OCI-LY1 (cell line): ENCODE data around the gene SYNE4.

Source experiments
- H2AFZ ChIP-seq: fragments of 200-600 bp; sonication (generic), shearing (Covaris generic); 2 replicates; pipeline ENCODE4 v1.6.0; 2014; ENCODE audit warnings: antibody characterized with exemption, mild to moderate bottlenecking, low read length
- H3F3A ChIP-seq: fragments of 200-600 bp; sonication (generic), shearing (Covaris generic); 2 replicates; pipeline ENCODE4 v1.6.0; 2014; ENCODE audit warnings: mild to moderate bottlenecking, antibody characterized with exemption, low read length, moderate library complexity; ENCODE audit not compliant: insufficient read depth
- H3K27ac ChIP-seq: fragments of 200-600 bp; sonication (generic); 2 replicates; pipeline ENCODE4 v1.5.1; 2014; ENCODE audit warnings: low read length, mixed run types, mild to moderate bottlenecking, low read depth; ENCODE audit not compliant: poor library complexity, severe bottlenecking
- H3K27me3 ChIP-seq: fragments of 200-600 bp; sonication (generic); 2 replicates; pipeline ENCODE4 v1.6.0; 2014; ENCODE audit warnings: antibody characterized with exemption, mild to moderate bottlenecking, low read length, moderate library complexity; ENCODE audit not compliant: insufficient read depth
- H3K36me3 ChIP-seq: fragments of 200-600 bp; sonication (generic); 2 replicates; pipeline ENCODE4 v1.6.1; 2014; ENCODE audit warnings: mild to moderate bottlenecking, antibody characterized with exemption, low read length, moderate library complexity, mixed read lengths; ENCODE audit not compliant: insufficient read depth
- H3K4me1 ChIP-seq: fragments of 200-600 bp; sonication (generic); 2 replicates; pipeline ENCODE4 v1.5.1; 2014; ENCODE audit warnings: mild to moderate bottlenecking, low read length, moderate library complexity; ENCODE audit not compliant: insufficient read depth, severe bottlenecking
- H3K4me2 ChIP-seq: fragments of 200-600 bp; sonication (generic), shearing (Covaris generic); 2 replicates; pipeline ENCODE4 v1.6.1; 2014; ENCODE audit warnings: low read length
- H3K4me3 ChIP-seq: fragments of 200-600 bp; sonication (generic); 2 replicates; pipeline ENCODE4 v1.5.1; 2014; ENCODE audit warnings: low read length, low read depth, mild to moderate bottlenecking, mixed read lengths; ENCODE audit not compliant: poor library complexity, severe bottlenecking
- H3K79me2 ChIP-seq: fragments of 200-600 bp; shearing (Covaris generic); 2 replicates; pipeline ENCODE4 v1.6.1; 2016; ENCODE audit warnings: mixed run types, low read length, mixed read lengths; ENCODE audit not compliant: insufficient read depth
- H3K9ac ChIP-seq: fragments of 200-600 bp; sonication (generic), shearing (Covaris generic); 2 replicates; pipeline ENCODE4 v1.6.1; 2014; ENCODE audit warnings: mild to moderate bottlenecking, low read length, mixed read lengths
- H3K9me2 ChIP-seq: fragments of 200-600 bp; sonication (generic), shearing (Covaris generic); 2 replicates; pipeline ENCODE4 v1.6.1; 2014; ENCODE audit warnings: low read depth, mild to moderate bottlenecking, low read length, mixed read lengths
- H3K9me3 ChIP-seq: fragments of 200-600 bp; shearing (Covaris generic); 2 replicates; pipeline ENCODE4 v1.6.1; 2014; ENCODE audit warnings: low read length, mixed read lengths
- H4K20me1 ChIP-seq: fragments of 200-600 bp; sonication (generic), shearing (Covaris generic); 2 replicates; pipeline ENCODE4 v1.6.0; 2016; ENCODE audit warnings: mild to moderate bottlenecking, low read length; ENCODE audit not compliant: insufficient read depth
- EZH2 ChIP-seq: fragments of 200-600 bp; sonication (generic), shearing (Covaris generic); IDR thresholded peaks from 2 replicates; pipeline ENCODE4 v1.8.0; 2017; ENCODE audit warnings: borderline replicate concordance, mixed run types, mild to moderate bottlenecking, antibody characterized with exemption, low read length, moderate library complexity, mixed read lengths
- TF ChIP-seq, protein P1 (sequence below): fragments of 200-600 bp; sonication (generic), shearing (Covaris generic); IDR thresholded peaks from 2 replicates; pipeline ENCODE4 v1.5.1; 2017; ENCODE audit warnings: mild to moderate bottlenecking, antibody characterized with exemption, low read length, moderate library complexity, mixed read lengths

The SYNE4 gene

DNA sequence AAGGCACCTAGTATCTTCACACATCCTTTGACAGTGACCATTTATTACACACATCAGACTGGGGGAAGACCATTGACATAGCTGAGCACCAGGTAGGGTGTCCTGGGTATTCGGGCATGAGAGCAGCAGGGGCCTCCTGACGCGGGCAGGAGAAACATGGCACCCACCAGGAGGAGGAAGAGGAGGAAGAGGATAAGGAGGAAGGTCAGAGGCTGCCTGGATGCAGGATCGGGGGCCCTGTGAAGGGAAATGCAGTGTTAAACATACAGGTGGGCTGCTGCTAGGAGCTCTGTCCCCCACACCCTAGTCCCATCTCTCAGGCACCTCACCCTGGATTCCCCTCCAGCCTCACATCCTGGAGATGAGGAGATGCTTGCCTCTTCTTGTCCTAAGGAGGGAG, 5.3 kb downstream of the SYNE4 start:
- no peaks in the 10 kb centered on the region; the same call in 1 of the 2 replicates for H3F3A ChIP-seq
- no peaks in the 10 kb centered on the region for H3K4me1 ChIP-seq
- H3K36me3 ChIP-seq: peaks cover 15% of the 10 kb centered on the region
- no peaks in the 10 kb centered on the region for H3K27me3 ChIP-seq
- H3K9me3 ChIP-seq: no peaks in the 10 kb centered on the region
- no peak for TF ChIP-seq EZH2
- TF ChIP-seq, protein P1, sequence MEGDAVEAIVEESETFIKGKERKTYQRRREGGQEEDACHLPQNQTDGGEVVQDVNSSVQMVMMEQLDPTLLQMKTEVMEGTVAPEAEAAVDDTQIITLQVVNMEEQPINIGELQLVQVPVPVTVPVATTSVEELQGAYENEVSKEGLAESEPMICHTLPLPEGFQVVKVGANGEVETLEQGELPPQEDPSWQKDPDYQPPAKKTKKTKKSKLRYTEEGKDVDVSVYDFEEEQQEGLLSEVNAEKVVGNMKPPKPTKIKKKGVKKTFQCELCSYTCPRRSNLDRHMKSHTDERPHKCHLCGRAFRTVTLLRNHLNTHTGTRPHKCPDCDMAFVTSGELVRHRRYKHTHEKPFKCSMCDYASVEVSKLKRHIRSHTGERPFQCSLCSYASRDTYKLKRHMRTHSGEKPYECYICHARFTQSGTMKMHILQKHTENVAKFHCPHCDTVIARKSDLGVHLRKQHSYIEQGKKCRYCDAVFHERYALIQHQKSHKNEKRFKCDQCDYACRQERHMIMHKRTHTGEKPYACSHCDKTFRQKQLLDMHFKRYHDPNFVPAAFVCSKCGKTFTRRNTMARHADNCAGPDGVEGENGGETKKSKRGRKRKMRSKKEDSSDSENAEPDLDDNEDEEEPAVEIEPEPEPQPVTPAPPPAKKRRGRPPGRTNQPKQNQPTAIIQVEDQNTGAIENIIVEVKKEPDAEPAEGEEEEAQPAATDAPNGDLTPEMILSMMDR: no peak
- no peak overlapping the region for H3K27ac ChIP-seq
- no peaks in the 10 kb centered on the region for H4K20me1 ChIP-seq
- no peak overlapping the region for H2AFZ ChIP-seq
- H3K4me3 ChIP-seq: no peak overlapping the region
- no peak overlapping the region for H3K4me2 ChIP-seq
- no peak overlapping the region for H3K9ac ChIP-seq
- H3K79me2 ChIP-seq: peaks cover 5% of the 10 kb centered on the region; the same call in 1 of the 2 replicates
- H3K9me2 ChIP-seq: no peaks in the 10 kb centered on the region

GRCh38 chr19:36001605-36002004, 7.0 kb downstream of the SYNE4 start:
- Histone ChIP-seq H3K27me3 (no peaks in the 10 kb centered on the region), H3K36me3 (peaks cover 20% of the 10 kb centered on the region; the same call in 1 of the 2 replicates), H3K4me2 (no peak overlapping the region), H3K4me3 (no peak overlapping the region), H3K27ac (no peak overlapping the region), H4K20me1 (no peaks in the 10 kb centered on the region), H3K9ac (no peak overlapping the region), H3K9me2 (no peaks in the 10 kb centered on the region), H3K9me3 (no peaks in the 10 kb centered on the region), H3K4me1 (peaks cover 4% of the 10 kb centered on the region), H3F3A (no peaks in the 10 kb centered on the region; the same call in 1 of the 2 replicates), H3K79me2 (peaks cover 6% of the 10 kb centered on the region), H2AFZ (no peak overlapping the region)
- TF ChIP-seq, protein P1: no peak
- TF ChIP-seq EZH2: no peak

- peak overlapping the region; percentile 85; the same call in 1 of the 2 replicates for H3K9ac ChIP-seq
- H3K27ac ChIP-seq: no peak overlapping the region
- H3K9me2 ChIP-seq: no peaks in the 10 kb centered on the region
- no peaks in the 10 kb centered on the region for H3K27me3 ChIP-seq
- H3F3A ChIP-seq: no peaks in the 10 kb centered on the region; the same call in 1 of the 2 replicates
- no peaks in the 10 kb centered on the region for H4K20me1 ChIP-seq
- H3K36me3 ChIP-seq: peaks cover 18% of the 10 kb centered on the region; the same call in 1 of the 2 replicates
- no peak for TF ChIP-seq EZH2
- TF ChIP-seq, protein P1: no peak
- H3K4me3 ChIP-seq: peak overlapping the region; percentile 88
- H3K4me1 ChIP-seq: peaks cover 17% of the 10 kb centered on the region
- H3K4me2 ChIP-seq: peak overlapping the region; percentile 95
- no peak overlapping the region for H2AFZ ChIP-seq
- peaks cover 18% of the 10 kb centered on the region for H3K79me2 ChIP-seq
- no peaks in the 10 kb centered on the region for H3K9me3 ChIP-seq
Observed at GRCh38 chr19:35996777-35997176, 11.8 kb downstream of the SYNE4 start.
